SK-N-MC (cell line): ENCODE results near the gene MMP17.

Source experiments
- DNase-seq: peaks from one replicate; pipeline ENCODE4 v3.0.0-alpha.2; 2011; ENCODE audit warnings: low read depth, low spot score
- H3K27ac ChIP-seq: fragments of 200-600 bp; sonication (generic); 2 replicates; pipeline ENCODE4 v1.5.1; 2016; ENCODE audit warnings: mixed run types
- H3K36me3 ChIP-seq: fragments of 200-600 bp; sonication (generic); 2 replicates; pipeline ENCODE4 v1.6.1; 2017; ENCODE audit warnings: antibody characterized with exemption, low read length, mixed read lengths; ENCODE audit not compliant: insufficient read depth
- H3K4me3 ChIP-seq: fragments of 200-600 bp; sonication (generic); 2 replicates; pipeline ENCODE4 v1.5.1; 2016
- H3K9ac ChIP-seq: fragments of 200-600 bp; sonication (generic); 2 replicates; pipeline ENCODE4 v1.8.0; 2017; ENCODE audit warnings: mixed run types, mixed read lengths; ENCODE audit not compliant: insufficient read length
- H3K9me3 ChIP-seq: fragments of 200-600 bp; sonication (generic); 2 replicates; pipeline ENCODE4 v1.6.1; 2017; ENCODE audit warnings: low read depth, mild to moderate bottlenecking, antibody characterized with exemption, low read length, moderate library complexity, mixed read lengths
- EZH2 ChIP-seq: fragments of 200-600 bp; sonication (generic); IDR thresholded peaks from one replicate; pipeline ENCODE4 v1.6.1; 2017; ENCODE audit warnings: antibody characterized with exemption
- FOXP2 ChIP-seq: optimal IDR thresholded peaks from 2 replicates; pipeline ENCODE3; 2011; ENCODE audit warnings: mild to moderate bottlenecking, moderate library complexity; ENCODE audit not compliant: insufficient read depth; ENCODE audit errors: extremely low read length, control extremely low read depth
- POLR2AphosphoS5 ChIP-seq: IDR thresholded peaks from 2 replicates; pipeline ENCODE4 v1.6.1; 2012; ENCODE audit warnings: mild to moderate bottlenecking, low read depth, low read length, borderline replicate concordance

Gene MMP17

DNA sequence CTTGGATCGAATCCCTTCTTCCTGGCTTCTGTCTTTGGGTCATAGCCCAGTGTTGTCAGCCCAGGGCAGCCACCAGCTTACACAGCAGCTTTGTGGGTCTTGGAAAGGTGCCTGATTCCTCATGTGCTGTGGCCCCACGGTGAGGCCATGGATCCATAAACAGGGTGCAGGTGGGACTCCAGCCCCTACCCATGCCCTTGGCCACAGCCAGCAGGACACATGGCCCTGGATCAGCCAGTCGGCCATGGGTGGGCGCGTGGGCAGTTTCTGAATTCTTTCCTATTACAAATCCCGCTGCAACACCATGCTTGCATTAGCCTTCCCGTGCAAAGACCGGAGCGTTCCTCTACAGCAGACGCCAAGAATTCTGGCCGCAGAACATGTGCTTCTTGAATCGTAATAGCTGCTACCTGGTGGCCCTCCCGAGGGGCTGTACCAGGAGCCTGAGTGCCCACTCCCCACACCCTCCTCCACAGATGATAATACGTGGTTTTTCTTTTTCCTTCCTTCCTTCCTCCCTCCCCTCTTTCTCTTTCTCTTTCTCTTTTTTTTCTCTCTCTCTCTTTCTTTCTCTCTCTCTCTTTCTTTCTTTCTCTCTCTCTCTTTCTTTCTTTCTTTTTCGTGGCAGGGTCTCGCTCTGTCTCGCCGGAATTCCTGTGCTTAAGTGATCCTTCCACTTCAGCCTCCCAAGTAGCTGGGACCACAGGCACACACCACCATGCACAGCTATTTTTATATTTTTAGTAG is 2.9 kb upstream of the MMP17 start:
- Histone ChIP-seq H3K9me3 (no peaks in the 10 kb centered on the region), H3K9ac (no peak overlapping the region), H3K27ac (no peak overlapping the region), H3K36me3 (no peaks in the 10 kb centered on the region), H3K4me3 (no peak overlapping the region)
- TF ChIP-seq EZH2 (no peak), FOXP2 (no peak), POLR2AphosphoS5 (no peak)
- DNase-seq, result no peak

DNA sequence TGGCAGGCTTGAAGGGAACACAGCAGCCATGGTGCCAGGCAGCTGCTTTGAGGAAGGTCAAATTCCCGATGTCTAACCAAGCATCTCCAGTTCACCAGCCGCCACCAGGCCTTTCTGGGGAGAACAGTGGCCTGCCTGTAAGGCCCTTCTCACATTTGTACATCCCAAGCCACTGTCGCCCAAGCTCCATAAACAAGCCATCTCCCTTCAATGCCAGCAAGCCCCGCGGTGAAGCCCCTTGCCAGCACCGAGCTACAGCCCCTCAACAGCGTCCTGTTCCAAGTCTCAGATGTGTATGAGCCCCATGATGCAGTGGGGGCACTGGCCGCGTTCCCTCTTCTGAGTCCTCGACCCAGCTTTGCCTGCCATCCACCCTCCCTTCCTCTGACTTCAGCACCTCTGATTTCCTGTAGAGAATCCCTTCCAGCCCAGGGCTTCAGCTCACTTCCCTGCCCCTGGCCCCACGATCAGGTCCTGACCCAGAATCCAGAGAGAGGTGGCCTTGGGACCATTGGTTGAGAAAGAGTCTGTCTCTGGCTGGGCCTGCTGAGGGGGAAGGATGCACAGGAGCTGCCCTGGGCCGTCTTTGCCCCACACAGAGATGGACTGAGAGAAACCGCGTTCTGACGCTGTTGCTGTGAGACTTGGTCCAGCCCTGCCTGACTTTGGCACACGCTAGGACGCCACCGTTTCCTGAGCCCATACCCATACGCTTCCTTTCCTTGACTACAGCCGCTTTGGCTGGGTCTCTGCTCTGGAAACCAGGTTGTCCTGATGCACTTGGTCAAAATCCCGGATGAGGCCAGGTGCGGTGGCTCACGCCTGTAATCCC is 1.9 kb upstream of the MMP17 start:
- no peak overlapping the region for H3K9ac ChIP-seq
- TF ChIP-seq FOXP2, result no peak
- TF ChIP-seq POLR2AphosphoS5, result no peak
- no peak for TF ChIP-seq EZH2
- DNase-seq, result no peak
- no peaks in the 10 kb centered on the region for H3K36me3 ChIP-seq
- H3K4me3 ChIP-seq, result no peak overlapping the region
- no peak overlapping the region for H3K27ac ChIP-seq
- no peaks in the 10 kb centered on the region for H3K9me3 ChIP-seq

DNA sequence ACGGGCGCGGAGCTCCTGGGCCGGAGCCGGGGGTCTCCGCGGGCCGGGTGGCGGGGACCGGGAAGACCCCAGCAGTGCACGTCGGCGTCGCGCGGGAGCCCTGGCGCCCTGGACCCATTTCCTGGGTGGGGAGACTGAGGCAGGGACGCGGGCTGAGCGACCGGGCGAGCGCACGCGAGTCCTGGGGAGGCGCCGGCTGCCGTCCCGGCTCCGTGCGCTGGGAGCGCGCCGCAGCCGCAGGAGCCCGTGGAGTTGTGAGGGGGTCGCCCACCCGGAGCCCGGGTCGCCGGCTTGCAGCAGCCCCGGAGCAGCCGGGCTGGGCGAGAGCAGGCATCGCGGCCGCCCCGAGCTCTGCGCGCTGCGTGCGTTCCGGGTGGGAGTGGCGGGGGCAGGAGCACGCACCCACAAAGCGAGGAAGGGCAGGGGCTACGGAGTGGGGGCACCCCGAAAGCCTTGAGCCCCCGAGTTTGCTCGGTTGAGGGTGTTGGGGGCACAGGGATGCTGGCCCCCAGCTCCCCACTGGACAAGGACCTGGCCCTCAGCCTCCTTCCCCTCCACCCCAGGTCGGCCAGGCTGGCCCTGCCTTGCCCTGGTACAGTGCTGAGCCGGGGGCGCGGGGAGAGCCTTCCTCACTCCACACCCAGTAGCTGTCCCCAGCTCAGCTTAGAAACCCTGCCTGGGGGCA is 620 bp downstream of the MMP17 start:
- peak overlapping the region; percentile 83 for H3K4me3 ChIP-seq

DNA sequence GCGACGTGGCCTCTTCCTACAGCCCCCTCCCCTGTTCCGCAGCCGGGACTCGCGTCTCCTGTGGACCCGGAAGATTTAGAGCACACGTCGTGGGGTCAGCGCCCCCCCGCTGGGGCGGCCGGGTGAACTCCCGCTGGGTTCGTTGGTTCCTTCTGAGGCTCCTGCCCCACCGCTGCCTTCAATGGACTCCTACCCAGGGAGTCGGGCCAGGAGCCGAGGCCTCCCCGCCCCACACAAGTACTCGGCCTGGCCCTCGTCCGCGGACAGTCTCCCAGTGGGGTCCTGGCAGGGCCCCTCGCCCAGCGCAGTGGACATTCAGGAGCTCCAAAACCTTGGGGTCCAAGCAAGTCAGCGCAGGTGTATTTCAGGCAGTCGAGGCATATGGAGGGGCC is 1.2 kb downstream of the MMP17 start:
- H3K36me3 ChIP-seq, result no peaks in the 10 kb centered on the region
- H3K27ac ChIP-seq, result no peak overlapping the region
- no peak for DNase-seq
- H3K9ac ChIP-seq, result peak overlapping the region; percentile 41
- peak overlapping the region; percentile 83 for H3K4me3 ChIP-seq
- no peaks in the 10 kb centered on the region for H3K9me3 ChIP-seq
- TF ChIP-seq EZH2, result no peak
- no peak for TF ChIP-seq POLR2AphosphoS5
- TF ChIP-seq FOXP2, result no peak

More for the DNA sequence above, 620 bp downstream of the MMP17 start:
- DNase-seq, result no peak
- Histone ChIP-seq H3K27ac (no peak overlapping the region), H3K36me3 (no peaks in the 10 kb centered on the region), H3K9me3 (no peaks in the 10 kb centered on the region), H3K9ac (peak overlapping the region; percentile 41)
- no peak for TF ChIP-seq FOXP2

DNA sequence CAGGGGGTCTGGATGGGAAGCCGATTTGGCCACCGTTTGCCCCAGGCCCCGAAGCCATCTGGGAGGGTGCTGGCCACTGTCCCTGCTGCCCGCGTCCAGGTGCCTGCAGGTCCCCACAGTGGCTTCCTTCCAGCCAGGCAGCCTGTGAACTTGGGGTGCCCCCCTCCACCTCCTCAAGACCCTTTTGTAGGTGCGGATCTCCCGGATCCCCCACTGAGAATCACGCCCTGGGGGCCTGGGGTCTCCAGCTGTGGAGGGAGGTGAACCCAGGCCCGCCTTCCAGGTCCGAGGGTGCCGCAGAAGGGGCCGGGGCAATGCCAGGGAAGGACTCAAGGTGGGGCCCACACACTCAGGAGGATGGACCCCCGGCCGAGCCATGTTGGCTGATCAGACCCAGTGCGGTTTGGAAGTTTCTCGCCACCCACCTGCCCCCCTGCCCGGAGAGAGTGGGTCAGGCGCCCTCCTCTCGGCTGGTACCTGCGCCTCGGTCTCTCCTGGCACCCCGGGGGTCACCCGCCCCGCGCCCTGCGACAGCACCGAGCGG is 1.7 kb downstream of the MMP17 start:
- DNase-seq, result no peak
- TF ChIP-seq FOXP2 (no peak), EZH2 (no peak), POLR2AphosphoS5 (no peak)
- Histone ChIP-seq H3K9me3 (no peaks in the 10 kb centered on the region), H3K9ac (no peak overlapping the region), H3K27ac (no peak overlapping the region), H3K4me3 (peak overlapping the region; percentile 83), H3K36me3 (no peaks in the 10 kb centered on the region)

DNA sequence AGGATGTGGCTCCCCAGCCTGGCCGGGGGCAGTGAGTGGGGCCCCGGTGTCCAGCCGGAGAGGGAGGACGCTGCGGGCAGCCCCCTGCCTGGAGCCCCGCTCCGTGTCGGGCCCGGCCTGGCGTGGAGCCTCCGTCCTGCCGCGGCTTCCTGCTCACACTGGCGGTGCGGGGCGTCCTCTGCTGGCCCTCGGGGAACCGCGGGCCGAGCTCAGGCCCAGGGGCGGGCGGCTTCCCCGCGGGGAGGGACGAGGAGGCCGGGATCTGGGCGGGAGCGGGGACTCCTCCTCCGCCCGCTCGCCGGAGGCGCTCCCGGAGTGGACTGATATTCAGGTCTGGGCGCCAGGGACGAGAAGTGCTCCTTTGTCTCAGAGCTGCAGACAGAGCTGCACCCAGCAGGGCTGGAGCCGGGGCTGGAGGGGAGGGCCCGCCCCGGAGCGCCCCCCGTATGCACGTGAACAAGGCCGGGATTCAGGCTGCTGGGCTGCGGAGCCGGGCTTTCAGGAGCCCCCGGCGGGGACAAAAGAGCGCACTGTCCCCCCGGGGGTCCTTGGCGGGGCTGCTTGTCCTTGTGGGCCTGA is 2.2 kb downstream of the MMP17 start:
- TF ChIP-seq POLR2AphosphoS5, result peak; percentile 62; the same call in 1 of the 2 replicates
- no peak for TF ChIP-seq EZH2
- DNase-seq, result no peak
- no peak overlapping the region for H3K27ac ChIP-seq
- no peaks in the 10 kb centered on the region for H3K9me3 ChIP-seq
- no peaks in the 10 kb centered on the region for H3K36me3 ChIP-seq
- peak overlapping the region; percentile 83 for H3K4me3 ChIP-seq
- peak overlapping the region; percentile 34 for H3K9ac ChIP-seq

DNA sequence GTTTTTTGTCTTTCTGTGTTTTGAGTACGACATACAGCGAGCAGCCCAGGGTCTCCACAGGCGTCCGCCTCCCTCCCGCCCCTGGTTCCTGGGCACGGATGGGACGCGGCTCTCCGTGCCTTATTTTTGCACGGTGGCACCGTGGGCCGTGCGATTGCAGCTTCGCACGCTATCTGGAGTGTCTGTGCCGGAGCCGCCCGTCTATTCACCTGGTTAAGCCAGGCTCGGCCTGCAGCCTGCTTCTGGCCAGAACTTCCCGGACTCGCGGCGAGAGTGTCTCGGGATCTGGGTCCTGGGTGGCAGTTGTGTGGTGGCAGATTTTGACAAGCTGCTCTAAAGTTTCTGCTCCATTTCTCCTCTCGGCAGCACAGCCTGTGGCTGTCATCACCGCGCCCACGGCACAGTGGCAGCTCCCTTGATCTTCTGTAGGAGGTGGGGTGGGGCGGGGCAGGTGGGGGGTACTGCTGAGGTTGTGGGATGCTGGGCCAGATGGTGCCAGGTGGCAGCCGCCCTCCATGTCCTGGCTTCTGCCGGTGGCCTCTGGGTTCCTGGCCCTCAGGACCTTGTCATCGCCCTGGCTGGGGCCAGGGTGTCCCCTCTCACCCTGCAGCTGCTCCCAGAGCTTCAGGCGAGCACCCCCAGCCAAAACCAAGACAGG is 2.9 kb downstream of the MMP17 start:
- TF ChIP-seq FOXP2 (no peak), POLR2AphosphoS5 (no peak), EZH2 (no peak)
- Histone ChIP-seq H3K4me3 (peak overlapping the region; percentile 83), H3K27ac (peak overlapping the region; percentile 58), H3K36me3 (no peaks in the 10 kb centered on the region), H3K9me3 (no peaks in the 10 kb centered on the region), H3K9ac (no peak overlapping the region)
- DNase-seq, result no peak

DNA sequence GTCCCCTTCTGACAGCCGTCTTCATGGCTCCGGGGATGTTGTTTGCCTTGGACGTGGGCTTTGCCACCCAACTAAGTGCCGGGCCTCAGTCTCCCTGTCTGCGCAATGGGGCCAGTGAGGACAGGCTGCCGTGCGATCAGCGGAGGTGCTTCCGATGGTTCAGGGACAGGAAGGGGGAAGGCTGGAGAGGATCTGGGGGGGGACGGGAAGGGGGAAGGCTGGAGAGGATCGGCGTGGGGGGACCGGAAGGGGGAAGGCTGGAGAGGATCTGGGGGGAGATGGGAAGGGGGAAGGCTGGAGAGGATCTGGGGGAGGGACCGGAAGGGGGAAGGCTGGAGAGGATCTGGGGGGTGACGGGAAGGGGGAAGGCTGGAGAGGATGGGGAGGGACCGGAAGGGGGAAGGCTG is 3.4 kb downstream of the MMP17 start:
- peak overlapping the region; percentile 58; the same call in 1 of the 2 replicates for H3K27ac ChIP-seq
- TF ChIP-seq EZH2, result no peak
- TF ChIP-seq FOXP2, result no peak
- DNase-seq, result no peak
- no peak overlapping the region for H3K9ac ChIP-seq
- H3K9me3 ChIP-seq, result no peaks in the 10 kb centered on the region
- no peaks in the 10 kb centered on the region for H3K36me3 ChIP-seq
- H3K4me3 ChIP-seq, result peak overlapping the region; percentile 83
